HG03571 (cell line): Measurements from ENCODE around the gene MASP1.

Experiments
- ATAC-seq: cut with Tn5 transposase; IDR thresholded peaks from one replicate; pipeline ENCODE4 v1.9.1; 2021; ENCODE audit not compliant: unreplicated experiment

Gene MASP1, protein sequence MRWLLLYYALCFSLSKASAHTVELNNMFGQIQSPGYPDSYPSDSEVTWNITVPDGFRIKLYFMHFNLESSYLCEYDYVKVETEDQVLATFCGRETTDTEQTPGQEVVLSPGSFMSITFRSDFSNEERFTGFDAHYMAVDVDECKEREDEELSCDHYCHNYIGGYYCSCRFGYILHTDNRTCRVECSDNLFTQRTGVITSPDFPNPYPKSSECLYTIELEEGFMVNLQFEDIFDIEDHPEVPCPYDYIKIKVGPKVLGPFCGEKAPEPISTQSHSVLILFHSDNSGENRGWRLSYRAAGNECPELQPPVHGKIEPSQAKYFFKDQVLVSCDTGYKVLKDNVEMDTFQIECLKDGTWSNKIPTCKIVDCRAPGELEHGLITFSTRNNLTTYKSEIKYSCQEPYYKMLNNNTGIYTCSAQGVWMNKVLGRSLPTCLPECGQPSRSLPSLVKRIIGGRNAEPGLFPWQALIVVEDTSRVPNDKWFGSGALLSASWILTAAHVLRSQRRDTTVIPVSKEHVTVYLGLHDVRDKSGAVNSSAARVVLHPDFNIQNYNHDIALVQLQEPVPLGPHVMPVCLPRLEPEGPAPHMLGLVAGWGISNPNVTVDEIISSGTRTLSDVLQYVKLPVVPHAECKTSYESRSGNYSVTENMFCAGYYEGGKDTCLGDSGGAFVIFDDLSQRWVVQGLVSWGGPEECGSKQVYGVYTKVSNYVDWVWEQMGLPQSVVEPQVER

GRCh38 chr3:187291512-187292132, at the start of gene MASP1:
Gene MASP1 (minus strand): TSS chr3:187291737. CDS start chr3:187291632, 105 bp downstream.
- no peak for ATAC-seq

DNA sequence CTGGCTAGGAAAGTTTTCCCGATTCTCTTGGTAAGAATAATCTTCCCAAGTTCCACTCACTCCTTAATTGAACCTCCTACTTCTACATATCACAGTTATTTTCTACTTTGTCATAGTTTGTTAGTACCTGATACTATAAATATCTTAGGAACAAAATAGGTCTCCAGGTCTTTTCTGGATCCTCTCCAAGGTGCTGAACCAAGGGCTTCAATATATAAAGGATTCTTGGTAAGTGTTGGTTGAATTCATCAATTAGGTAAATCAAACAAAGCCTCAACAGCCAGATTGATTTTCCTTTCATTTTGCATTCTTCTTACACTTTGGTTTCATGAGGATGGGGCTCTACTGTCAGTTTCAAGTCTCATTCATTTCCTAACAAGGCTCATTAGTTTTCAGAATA, 49.0 kb upstream of the MASP1 start:
- ATAC-seq = no peak

DNA sequence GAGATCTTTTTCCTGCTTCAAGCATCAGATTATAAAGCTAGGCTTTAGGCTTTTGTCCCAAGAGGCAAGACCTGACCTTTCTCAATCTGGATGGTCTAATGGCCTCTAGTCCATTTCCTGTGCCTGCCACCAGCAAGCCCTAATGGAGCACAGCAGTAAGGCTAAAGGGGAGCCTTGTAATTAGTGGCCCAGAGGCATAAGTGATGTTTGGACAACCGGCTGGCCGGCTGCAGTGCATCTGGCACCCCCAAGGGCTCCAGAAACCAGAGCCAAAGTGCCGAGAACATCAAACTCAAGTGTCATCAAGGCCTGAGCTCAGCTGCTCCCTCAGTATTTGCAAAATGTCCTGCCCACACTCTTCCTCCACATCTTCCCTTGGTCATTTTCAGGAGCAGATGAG, 44.8 kb upstream of the MASP1 start:
- no peak for ATAC-seq

DNA sequence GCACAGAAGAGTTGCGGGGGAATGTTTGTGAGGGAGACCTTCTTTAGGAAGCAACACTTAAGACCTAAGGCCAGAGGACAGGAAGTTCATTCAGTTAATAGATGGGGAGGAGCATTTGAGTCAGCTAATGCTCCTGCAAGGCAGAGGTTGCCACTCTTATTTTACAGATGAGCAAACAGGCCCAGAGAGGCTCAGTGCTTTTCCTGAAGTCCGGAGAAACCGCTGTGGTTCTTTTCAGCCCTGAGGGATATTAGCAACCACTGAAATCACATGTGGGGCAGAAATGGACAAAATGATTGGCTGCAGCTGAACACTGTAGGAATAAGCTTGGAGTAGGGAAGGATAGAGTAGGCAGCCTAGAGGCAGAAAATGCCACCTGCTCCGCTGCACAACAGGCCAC, 43.4 kb upstream of the MASP1 start:
- ATAC-seq = no peak

- no peak for ATAC-seq
Observed at GRCh38 chr3:187328691-187329090, 37.2 kb upstream of the MASP1 start.

GRCh38 chr3:187327845-187328244, 36.3 kb upstream of the MASP1 start:
- ATAC-seq = no peak

- ATAC-seq = no peak
Observed at GRCh38 chr3:187325632-187326031, 34.1 kb upstream of the MASP1 start.

- ATAC-seq = no peak
Observed at GRCh38 chr3:187323091-187323490, 31.6 kb upstream of the MASP1 start.

DNA sequence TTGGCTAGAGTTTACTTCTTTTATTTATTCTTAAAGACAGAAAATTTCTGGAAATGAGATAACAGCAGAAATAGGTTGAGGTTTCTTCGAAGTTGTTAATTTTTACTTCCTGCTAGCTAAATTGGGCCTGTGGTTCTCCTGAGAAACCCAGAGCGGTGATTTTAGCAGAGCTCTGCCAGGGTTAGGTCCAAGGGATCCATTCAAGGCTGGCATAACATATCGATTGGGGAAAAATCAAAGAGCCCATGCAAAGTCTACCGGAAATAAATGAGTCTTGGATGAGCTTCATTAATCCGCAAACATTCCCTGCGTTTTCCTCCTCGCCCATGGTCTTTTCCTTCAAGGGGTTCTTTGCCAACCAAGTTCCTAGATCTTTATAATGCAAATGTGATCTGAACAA, 30.8 kb upstream of the MASP1 start:
- no peak for ATAC-seq

DNA sequence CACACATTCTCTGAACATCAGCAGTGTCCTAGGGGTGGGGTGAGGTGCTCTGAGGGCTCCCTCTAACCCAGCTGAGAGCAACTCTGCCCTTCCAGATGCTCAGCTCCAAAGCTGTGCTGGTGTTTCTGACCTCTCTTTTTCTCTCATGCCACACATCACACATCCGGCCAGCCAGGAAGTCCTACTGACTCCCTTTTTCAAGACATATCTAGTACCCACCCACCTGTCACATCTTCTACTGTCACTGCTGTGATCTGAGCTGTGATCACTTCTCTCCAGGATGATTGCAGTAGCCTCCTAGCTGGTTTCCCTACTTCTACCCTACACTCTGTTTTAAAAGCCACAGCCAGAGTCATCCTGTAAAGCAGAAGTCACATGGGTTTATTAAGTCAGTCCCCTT, 30.2 kb upstream of the MASP1 start:
- no peak for ATAC-seq

DNA sequence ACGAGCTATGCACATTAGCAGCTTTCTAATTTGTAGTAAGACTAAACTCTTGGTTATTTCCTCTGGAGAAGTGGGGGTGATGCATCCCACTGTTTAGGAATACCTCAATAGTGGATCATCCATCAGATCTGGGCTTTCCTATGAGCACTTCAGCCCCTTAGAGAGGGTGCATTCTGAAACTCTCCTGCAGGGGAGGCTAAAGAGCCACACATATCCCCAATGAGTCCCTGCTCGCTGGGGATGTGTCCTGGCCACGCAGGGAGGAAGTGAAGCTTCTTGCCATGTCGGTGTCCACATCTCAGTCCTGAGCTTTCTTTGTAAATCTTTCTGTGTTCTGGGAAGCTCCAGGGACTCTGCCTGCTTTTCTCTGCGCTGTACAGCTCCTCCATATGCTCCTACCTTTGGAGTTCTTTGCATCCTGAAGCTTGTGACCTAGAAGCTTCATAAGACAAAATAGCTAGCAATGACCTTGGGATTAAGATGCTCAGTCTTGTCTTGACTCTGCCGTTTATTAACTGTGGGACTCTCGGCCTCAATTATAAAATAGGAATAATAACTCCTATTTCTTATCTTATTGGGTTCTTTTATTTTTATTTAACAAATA, 28.3 kb upstream of the MASP1 start:
- ATAC-seq = peak; percentile 89

GRCh38 chr3:187318819-187319616, 27.5 kb upstream of the MASP1 start:
- ATAC-seq = no peak

- ATAC-seq = no peak
Observed at GRCh38 chr3:187315872-187316271, 24.3 kb upstream of the MASP1 start.

DNA sequence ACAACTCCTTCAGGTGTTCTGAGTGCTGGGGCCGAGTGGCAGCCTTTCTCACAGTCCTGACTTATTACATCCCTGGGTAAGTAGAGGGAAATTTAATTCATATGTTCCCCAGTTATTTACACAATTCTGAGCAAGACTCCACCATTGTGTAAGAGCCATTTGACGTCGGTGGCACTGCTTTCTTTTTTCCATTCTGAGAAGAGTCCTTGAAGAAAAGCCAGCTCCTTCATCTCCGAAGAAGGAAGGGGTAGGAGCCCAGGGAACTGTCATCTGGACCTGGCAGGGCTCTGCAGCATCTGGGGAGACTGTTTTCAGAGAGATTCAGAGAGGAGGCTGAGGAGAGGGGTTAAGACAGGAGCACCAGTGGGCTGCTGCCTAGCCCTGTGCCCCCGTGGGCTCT, 22.6 kb upstream of the MASP1 start:
- ATAC-seq = no peak

DNA sequence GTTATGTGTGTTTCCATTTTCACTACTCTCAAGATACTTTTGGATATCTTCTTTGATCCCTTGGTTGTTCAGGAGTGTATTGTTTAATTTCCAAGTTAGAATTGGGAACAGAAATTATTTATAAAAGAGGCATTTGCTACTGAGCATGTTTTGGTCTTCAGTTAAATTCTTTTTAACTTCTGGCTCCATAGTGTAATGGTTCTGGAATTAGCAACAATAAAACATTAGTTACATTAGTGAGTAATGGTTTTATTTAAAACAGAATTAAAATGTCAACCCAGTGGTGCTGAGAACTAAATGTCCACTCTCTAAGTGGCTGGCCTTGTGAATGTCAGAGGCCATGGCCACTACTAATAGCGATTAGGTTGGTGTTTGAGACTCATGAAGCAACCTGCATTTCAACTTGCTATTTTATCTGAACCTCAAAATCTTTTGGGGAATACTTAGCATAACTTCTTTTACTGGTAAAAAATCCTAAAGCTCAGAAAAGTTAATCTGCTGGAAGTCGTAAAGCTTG, 19.5 kb upstream of the MASP1 start:
- no peak for ATAC-seq

- ATAC-seq = no peak
Observed at GRCh38 chr3:187310226-187310625, 18.7 kb upstream of the MASP1 start.

DNA sequence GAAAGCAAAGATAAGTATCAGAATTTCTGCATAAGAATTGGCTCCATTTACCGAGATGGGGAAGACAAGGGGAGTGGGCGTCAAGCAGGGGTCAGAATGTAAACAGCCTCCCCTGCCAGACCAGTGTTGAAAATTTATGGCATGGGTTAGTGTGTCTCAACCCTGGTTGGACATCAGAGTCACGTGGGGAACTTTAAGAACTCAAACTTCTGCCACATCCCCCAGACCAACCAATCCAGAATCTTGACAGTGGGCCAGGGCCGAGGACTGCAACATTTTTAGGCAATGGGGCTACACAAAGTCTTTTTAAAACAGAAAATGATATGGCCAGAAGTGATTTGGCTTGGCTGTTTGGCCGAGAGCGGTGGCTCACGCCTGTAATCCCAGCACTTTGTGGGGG, 14.3 kb upstream of the MASP1 start:
- no peak for ATAC-seq

GRCh38 chr3:187299611-187300010, 8.1 kb upstream of the MASP1 start:
- ATAC-seq = no peak

DNA sequence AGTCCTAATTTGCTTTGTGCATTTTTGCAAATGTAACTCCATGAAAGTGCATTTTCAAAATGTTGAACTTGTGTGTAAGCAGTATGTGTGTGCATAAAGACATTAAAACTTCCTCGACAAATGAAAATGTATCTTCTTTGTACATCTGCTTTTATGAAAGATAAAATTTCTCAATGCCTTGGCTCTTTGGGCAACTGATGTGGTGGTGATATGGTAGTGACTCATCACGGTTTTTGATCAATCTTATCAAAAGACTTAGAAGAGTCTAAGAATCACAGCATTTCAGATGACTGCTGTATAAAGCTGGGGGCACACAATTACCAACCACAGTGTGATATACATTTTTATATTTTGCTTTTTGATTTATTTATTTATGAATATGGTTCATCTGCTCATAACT, 5.4 kb upstream of the MASP1 start:
- no peak for ATAC-seq

- ATAC-seq = no peak
Observed at GRCh38 chr3:187296058-187296457, 4.5 kb upstream of the MASP1 start.
